ENCODE measurements around the gene LRMDA. TPM values are rescaled to one million over a fixed set of nuclear protein-coding genes. Genes with fewer than 3 reads are reported as not detected.
"Not testable (repeated sequence)": the region's sequence is repeated elsewhere in the genome, so short reads cannot be mapped to it uniquely, and the experiment has no call there.

LRMDA gene
- total and polyA plus RNA-seq, 10 of the 15 experiments (the other 5 are each of a cell fraction or from before 2014, with no cell fraction given) = 0.07 to 0.54 (median 0.29) TPM; not detected in 4

DNA sequence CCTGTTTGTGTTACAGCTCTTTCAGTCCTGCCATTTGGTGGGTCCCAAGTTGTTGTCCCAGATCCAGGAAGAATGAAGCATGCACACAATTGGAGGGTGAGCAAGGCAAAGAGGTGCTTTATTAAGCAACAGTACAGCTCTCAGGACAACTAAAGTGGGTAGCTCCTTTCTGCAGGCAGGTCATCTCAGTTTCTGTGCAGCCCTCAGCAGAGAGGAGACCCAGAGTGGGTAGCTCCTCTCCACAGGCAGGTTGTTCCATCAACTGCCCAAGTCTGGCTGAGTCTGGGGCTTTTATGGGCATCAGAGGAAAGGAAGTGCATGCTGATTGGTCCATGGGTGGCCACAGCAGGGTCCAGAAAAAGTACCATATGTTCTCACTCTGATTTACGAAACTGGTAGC is 624.5 kb downstream of the LRMDA start:
- Histone ChIP-seq H2AFZ (ENCODE audit: control insufficient read depth, low read depth, low read length) (no peak overlapping the region), H3K4me3 (no peak overlapping the region), H3K4me1 (ENCODE audit: control insufficient read depth, insufficient read depth, low read length) (no peaks in the 10 kb centered on the region), H3K79me2 (ENCODE audit: control insufficient read depth, insufficient read depth, low read length) (no peaks in the 10 kb centered on the region), H3K9ac (ENCODE audit: control insufficient read depth, insufficient read depth, low read length) (no peak overlapping the region), H3K36me3 (ENCODE audit: control insufficient read depth in 2 of 2, insufficient read depth in 2 of 2, low read length in 1 of 2) (no peaks in the 10 kb centered on the region), H3K27me3 (replicated peaks in 1 of 2; ENCODE audit: control insufficient read depth in 2 of 2, insufficient read depth in 2 of 2, low read length in 1 of 2) (no peaks in the 10 kb centered on the region), H3K4me2 (ENCODE audit: control insufficient read depth, insufficient read depth) (no peak overlapping the region), H4K20me1 (ENCODE audit: control insufficient read depth, insufficient read depth) (no peaks in the 10 kb centered on the region), H3K27ac (ENCODE audit: control insufficient read depth, insufficient read depth) (no peak overlapping the region), H3K9me3 (replicated peaks; ENCODE audit: control insufficient read depth, insufficient read depth, low read length) (no peaks in the 10 kb centered on the region; the same call in 1 of the 3 replicates)
- no peak for TF ChIP-seq CHD1 (IDR thresholded peaks at IDR 0.05; ENCODE audit: low read depth, low read length)
- WGBS (ENCODE audit: insufficient coverage, insufficient replicate concordance, low lambda C conversion rate, missing lambda C conversion rate) = 21% methylated on average over 1 of the region's 1 CpG
- intact Hi-C loops (cut with micrococcal nuclease; ENCODE audit: unreplicated experiment) (no loop called here), in situ Hi-C loops (cut with MboI) (no loop called here)
- no peak for ATAC-seq
- ChIA-PET RAD21 (ENCODE audit: unreplicated experiment) (no interaction called here), POLR2A (no interaction called here), SMC1A (ENCODE audit: uncharacterized antibody, unreplicated experiment) (no interaction called here), CTCF (interaction anchor here (0.6 to 0.7 kb wide), 2 partner anchors 247 to 248 kb away, joined by 3 read pairs; no protein-coding TSS in a partner anchor)
- no peak for FAIRE-seq
- no TSS peak for BruUV-seq (replicated peaks)
- DNase-seq (ENCODE audit: low read depth, low spot score) = no peak

GRCh38 chr10:76060993-76061392 is 629.6 kb downstream of the LRMDA start:
- FAIRE-seq; POLR2A ChIA-PET; H3K9ac ChIP-seq (ENCODE audit: control insufficient read depth, insufficient read depth, low read length); H4K20me1 ChIP-seq (ENCODE audit: control insufficient read depth, insufficient read depth); in situ Hi-C loops (cut with MboI); H3K27ac ChIP-seq (ENCODE audit: control insufficient read depth, insufficient read depth); RAD21 ChIA-PET (ENCODE audit: unreplicated experiment); H3K79me2 ChIP-seq (ENCODE audit: control insufficient read depth, insufficient read depth, low read length); intact Hi-C loops (cut with micrococcal nuclease; ENCODE audit: unreplicated experiment); CTCF ChIA-PET; H3K36me3 ChIP-seq (ENCODE audit: control insufficient read depth in 2 of 2, insufficient read depth in 2 of 2, low read length in 1 of 2); H3K4me1 ChIP-seq (ENCODE audit: control insufficient read depth, insufficient read depth, low read length); H3K4me2 ChIP-seq (ENCODE audit: control insufficient read depth, insufficient read depth); H2AFZ ChIP-seq (ENCODE audit: control insufficient read depth, low read depth, low read length); DNase-seq (ENCODE audit: low read depth, low spot score); H3K4me3 ChIP-seq; ATAC-seq; H3K27me3 ChIP-seq (replicated peaks in 1 of 2; ENCODE audit: control insufficient read depth in 2 of 2, insufficient read depth in 2 of 2, low read length in 1 of 2); BruUV-seq (replicated peaks); H3K9me3 ChIP-seq (replicated peaks; ENCODE audit: control insufficient read depth, insufficient read depth, low read length): not testable (repeated sequence)
- 28% methylated on average over 2 of the region's 2 CpGs for WGBS (ENCODE audit: insufficient coverage, insufficient replicate concordance, low lambda C conversion rate, missing lambda C conversion rate)
- SMC1A ChIA-PET (ENCODE audit: uncharacterized antibody, unreplicated experiment) = interaction anchor here (0.6 kb wide), 1 partner anchor 966 kb away, joined by 4 read pairs; no protein-coding TSS in a partner anchor

Measured in GM12878 (cell line).